OCI-LY7 (cell line): Measurements from ENCODE around the gene EDC3.

Experiments
- CTCF ChIP-seq: fragments of 200-600 bp; sonication (generic); conservative IDR thresholded peaks from 2 replicates; pipeline ENCODE4 v1.5.1; 2014; ENCODE audit warnings: mild to moderate bottlenecking, antibody characterized with exemption, low read length, moderate library complexity, mixed read lengths
- EZH2phosphoT487 ChIP-seq: fragments of 200-600 bp; sonication (generic); IDR thresholded peaks from 2 replicates; pipeline ENCODE4 v1.6.1; 2018; ENCODE audit warnings: low read depth, borderline replicate concordance, mild to moderate bottlenecking, mixed run types, antibody characterized with exemption, low read length, moderate library complexity, mixed read lengths

- TF ChIP-seq CTCF (no peak), EZH2phosphoT487 (no peak)
Measured at GRCh38 chr15:74696398-74696729, 540 bp upstream of the EDC3 start.
